Testis (tissue), 2 donors: Measurements from ENCODE around the gene CLEC16A.

Experiments
- CTCF ChIP-seq, 3 experiments: fragments of 450-650 bp in 2 of 3; fragments of 200-600 bp in 1 of 3; sonication (generic) in 1 of 3; IDR thresholded peaks; one replicate each; pipeline ENCODE4 v1.5.1; 2016 to 2019; ENCODE audit warnings: antibody characterized with exemption in 3 of 3, mild to moderate bottlenecking in 2 of 3, moderate library complexity in 1 of 3
- POLR2A ChIP-seq: fragments of 450-650 bp; IDR thresholded peaks from one replicate; pipeline ENCODE4 v1.6.1; 2017; ENCODE audit warnings: antibody characterized with exemption, mild to moderate bottlenecking, moderate library complexity

DNA sequence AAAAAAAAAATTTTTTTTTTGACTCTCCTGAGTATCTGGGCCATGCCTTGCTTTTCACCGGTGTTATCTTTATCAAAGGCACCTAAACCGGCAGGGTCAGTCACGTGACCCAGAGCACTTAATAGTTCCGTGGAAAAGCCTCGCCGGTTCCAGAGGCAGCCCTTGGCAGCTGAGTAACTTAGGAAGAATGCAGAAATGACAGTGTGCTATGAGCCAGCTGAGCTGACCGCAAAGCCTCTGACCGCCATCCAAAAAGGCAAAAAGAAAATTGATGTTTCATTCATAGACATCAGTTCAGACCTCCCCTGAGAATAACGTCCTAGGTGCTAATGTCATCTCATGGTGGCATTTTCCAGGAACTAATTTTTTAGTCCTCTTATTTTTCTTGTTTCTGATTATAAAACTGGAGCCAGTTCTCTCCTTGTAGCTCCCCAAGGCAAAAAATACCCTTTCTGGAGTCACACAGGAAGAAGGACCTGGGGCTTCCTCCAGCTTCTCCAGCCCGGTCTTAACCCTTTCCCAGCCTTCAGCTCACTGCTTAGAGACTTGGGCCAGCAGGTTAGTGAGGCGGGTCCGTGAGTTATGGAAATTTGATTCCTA lies 189.1 kb downstream of the CLEC16A start:
- TF ChIP-seq CTCF (IDR thresholded peaks at IDR 0.05) (no peak), POLR2A (no peak)
